ENCODE data around the gene SLC6A8. TPM values are rescaled to one million over a fixed set of nuclear protein-coding genes. Genes with fewer than 3 reads are reported as not detected.
A peak's percentile ranks its signal among the peaks of the same experiment; 100 is the strongest.
"Not testable (repeated sequence)": the region's sequence is repeated elsewhere in the genome, so short reads cannot be mapped to it uniquely, and the experiment has no call there.

The SLC6A8 gene
- total RNA-seq, 1 experiment from 2014 or later = 42.0 TPM

- DNase-seq (ENCODE audit: extremely low read depth, low read depth) = peak; percentile 80
These were observed 55.9 kb downstream of the SLC6A8 start for GRCh38 chrX:153743468-153744209.

- no peak for DNase-seq (ENCODE audit: extremely low read depth, low read depth)
These were observed 56.7 kb downstream of the SLC6A8 start for GRCh38 chrX:153744210-153745066.

GRCh38 chrX:153745067-153745433 lies 57.3 kb downstream of the SLC6A8 start:
- not testable (repeated sequence) for DNase-seq (ENCODE audit: extremely low read depth, low read depth)

Small RNA genes lying within 50 kb of the gene (small RNA-seq; reads per million reads assigned to genes)
- gene RN7SL687P = 0 reads per million in 2 experiments

Other genes with a start within 250 kb of the SLC6A8 start
- 0.75 and 1.1 TPM in 2 replicates for gene TREX2, start 241.9 kb upstream of the SLC6A8 start, total RNA-seq (2014; rRNA removed; shearing (Covaris generic))
- 25.9 and 27.3 TPM in 2 replicates for gene HAUS7, start 217.3 kb upstream of the SLC6A8 start, total RNA-seq (2014; rRNA removed; shearing (Covaris generic))
- gene BGN, start 192.9 kb upstream of the SLC6A8 start, total RNA-seq (2014; rRNA removed; shearing (Covaris generic)) = 2.0 and 2.3 TPM in 2 replicates
- not detected in 2 replicates for gene ATP2B3, start 170.3 kb upstream of the SLC6A8 start, total RNA-seq (2014; rRNA removed; shearing (Covaris generic))
- gene CCNQ, start 88.8 kb upstream of the SLC6A8 start, total RNA-seq (2014; rRNA removed; shearing (Covaris generic)) = 33.7 and 43.4 TPM in 2 replicates
- 1.8 and 2.2 TPM in 2 replicates for gene DUSP9, start 40.7 kb upstream of the SLC6A8 start, total RNA-seq (2014; rRNA removed; shearing (Covaris generic))
- 0.42 and 0.69 TPM in 2 replicates for gene PNCK, start 14.1 kb upstream of the SLC6A8 start, total RNA-seq (2014; rRNA removed; shearing (Covaris generic))
- gene BCAP31, start 36.5 kb downstream of the SLC6A8 start, total RNA-seq (2014; rRNA removed; shearing (Covaris generic)) = 219 and 225 TPM in 2 replicates
- 9.2 and 11.2 TPM in 2 replicates for gene ABCD1, start 36.9 kb downstream of the SLC6A8 start, total RNA-seq (2014; rRNA removed; shearing (Covaris generic))
- gene PLXNB3, start 76.3 kb downstream of the SLC6A8 start, total RNA-seq (2014; rRNA removed; shearing (Covaris generic)) = 3.3 and 4.9 TPM in 2 replicates
- gene SRPK3, start 93.1 kb downstream of the SLC6A8 start, total RNA-seq (2014; rRNA removed; shearing (Covaris generic)) = 0.12 and 0.17 TPM in 2 replicates
- gene IDH3G, start 106.4 kb downstream of the SLC6A8 start, total RNA-seq (2014; rRNA removed; shearing (Covaris generic)) = 81.4 and 82.4 TPM in 2 replicates
- 387 and 464 TPM in 2 replicates for gene SSR4, start 106.7 kb downstream of the SLC6A8 start, total RNA-seq (2014; rRNA removed; shearing (Covaris generic))
- 1.1 and 1.4 TPM in 2 replicates for gene PDZD4, start 142.6 kb downstream of the SLC6A8 start, total RNA-seq (2014; rRNA removed; shearing (Covaris generic))
- 27.2 and 29.9 TPM in 2 replicates for gene L1CAM, start 198.2 kb downstream of the SLC6A8 start, total RNA-seq (2014; rRNA removed; shearing (Covaris generic))
- gene AVPR2, start 216.7 kb downstream of the SLC6A8 start, total RNA-seq (2014; rRNA removed; shearing (Covaris generic)) = not detected in 2 replicates
- gene ARHGAP4, start 238.3 kb downstream of the SLC6A8 start, total RNA-seq (2014; rRNA removed; shearing (Covaris generic)) = 51.5 and 55.0 TPM in 2 replicates
- 136 and 150 TPM in 2 replicates for gene NAA10, start 247.1 kb downstream of the SLC6A8 start, total RNA-seq (2014; rRNA removed; shearing (Covaris generic))